Epithelial cell of proximal tubule (primary cell): ENCODE results near the gene GADD45B. TPM values are rescaled to one million over a fixed set of nuclear protein-coding genes. Genes with fewer than 3 reads are reported as not detected.
"Not testable (repeated sequence)": the region's sequence is repeated elsewhere in the genome, so short reads cannot be mapped to it uniquely, and the experiment has no call there.

Experiments used
- DNase-seq: peaks from one replicate; pipeline ENCODE4 v3.0.0-alpha.2; 2011; ENCODE audit warnings: low read depth
- H3K4me3 ChIP-seq: 2 replicates; pipeline ENCODE4 v1.5.1; 2011; ENCODE audit warnings: low read depth, mild to moderate bottlenecking, low read length
- CTCF ChIP-seq: conservative IDR thresholded peaks from 2 replicates; pipeline ENCODE4 v1.5.1; 2012; ENCODE audit warnings: low read depth, mild to moderate bottlenecking, low read length
- total RNA-seq: library from RNA; depleted of rRNA; stranded (reverse); fragments of >200 nt; gene quantifications from 2 replicates; pipeline ENCODE4 v1.2.3, GENCODE V29; 2015

The GADD45B gene
- total RNA-seq, 1 donor from 2014 or later, result 29.2 TPM

- DNase-seq, result no peak
Measured at GRCh38 chr19:2490659-2491058, 14.7 kb downstream of the GADD45B start.

DNA sequence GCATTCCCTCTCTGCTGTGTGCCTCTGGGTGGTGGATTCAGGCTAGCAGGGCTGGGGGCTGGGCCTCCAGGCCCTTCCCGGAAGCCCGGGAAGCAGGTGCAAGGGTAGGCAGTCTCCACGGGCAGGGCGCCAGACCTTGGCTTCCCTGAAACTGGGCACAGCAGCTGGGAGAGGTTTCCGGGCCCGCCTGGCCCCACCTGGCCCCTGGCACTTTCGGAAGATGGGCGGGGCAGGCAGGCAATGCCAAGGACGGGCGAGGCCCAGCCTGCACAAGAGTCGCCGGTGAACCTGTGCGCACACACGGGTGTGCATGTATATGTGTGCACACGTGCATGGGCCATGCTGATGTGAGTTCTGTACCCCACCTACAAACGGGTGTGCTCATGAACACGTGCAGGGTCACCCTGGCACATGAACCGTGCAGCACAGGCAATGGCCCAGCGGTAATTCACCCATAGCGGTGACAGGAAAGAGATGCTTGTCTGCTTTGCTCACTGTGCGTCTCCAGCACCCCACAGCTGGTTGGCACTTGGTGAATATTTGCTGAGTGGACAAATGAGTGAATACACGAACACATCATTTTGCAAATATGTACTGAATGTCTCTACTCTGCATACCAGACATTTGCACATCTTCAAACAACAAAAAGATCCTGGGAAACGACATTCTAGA, 15.3 kb downstream of the GADD45B start:
- no peak for TF ChIP-seq CTCF
- DNase-seq, result peak; percentile 80
- no peak overlapping the region for H3K4me3 ChIP-seq

More at GRCh38 chr19:2490659-2491058, 14.7 kb downstream of the GADD45B start:
- TF ChIP-seq CTCF, result no peak
- no peak overlapping the region for H3K4me3 ChIP-seq

DNA sequence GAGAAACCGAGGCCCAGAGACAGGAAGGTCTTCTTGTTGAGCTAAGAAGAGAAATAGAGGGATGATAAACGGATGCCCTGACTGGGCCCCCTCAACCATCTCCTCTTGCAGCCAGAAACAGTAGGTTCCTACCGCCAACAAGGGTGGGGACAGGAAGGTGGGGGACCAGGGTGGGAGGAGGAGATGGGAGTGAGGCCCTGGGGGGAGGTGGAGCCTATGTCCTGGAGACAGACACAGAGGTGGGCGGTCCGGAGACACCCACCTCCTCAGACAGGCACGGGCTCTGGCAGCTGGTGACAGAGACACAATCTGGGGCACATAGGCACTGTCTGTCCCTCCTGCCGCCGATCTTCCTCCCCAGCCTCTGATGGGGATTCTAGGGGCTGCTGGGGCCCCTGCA, 16.9 kb downstream of the GADD45B start:
- H3K4me3 ChIP-seq, result no peak overlapping the region
- DNase-seq, result no peak
- TF ChIP-seq CTCF, result no peak

- DNase-seq, H3K4me3 ChIP-seq: not testable (repeated sequence)
Measured at GRCh38 chr19:2493448-2493847, 17.5 kb downstream of the GADD45B start.

DNA sequence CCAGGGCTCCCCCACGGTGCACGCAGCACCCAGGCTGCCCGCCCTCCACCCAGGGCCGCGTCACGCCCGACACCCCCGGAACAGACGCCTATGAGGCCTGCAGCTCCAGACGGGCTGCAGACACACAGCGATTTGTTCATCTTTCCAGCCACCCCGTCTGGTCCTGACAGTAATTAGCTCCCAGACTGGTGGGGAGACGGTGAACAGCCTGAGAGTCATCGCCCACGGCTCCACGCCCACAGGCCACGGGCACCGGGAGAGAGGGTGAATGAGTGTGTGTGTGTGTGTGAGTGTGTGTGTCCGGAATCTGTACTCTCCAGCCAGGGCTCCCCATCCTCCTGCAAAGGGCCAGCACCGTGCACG, 18.1 kb downstream of the GADD45B start:
- TF ChIP-seq CTCF, result no peak
- no peak for DNase-seq
- peak overlapping the region; percentile 58 for H3K4me3 ChIP-seq

GRCh38 chr19:2494447-2495129, 18.7 kb downstream of the GADD45B start:
- DNase-seq, result no peak
- peak overlapping the region; percentile 58 for H3K4me3 ChIP-seq
- TF ChIP-seq CTCF, result no peak

GRCh38 chr19:2495130-2495641, 19.3 kb downstream of the GADD45B start:
- TF ChIP-seq CTCF, result no peak
- peak overlapping the region; percentile 58 for H3K4me3 ChIP-seq
- no peak for DNase-seq
